ENCODE measurements around the gene LGALS9C.
"Not testable (repeated sequence)": the region's sequence is repeated elsewhere in the genome, so short reads cannot be mapped to it uniquely, and the experiment has no call there.

Gene LGALS9C

GRCh38 chr17:18478977-18479595 is 2.5 kb downstream of the LGALS9C start:
- DNase-seq, result not testable (repeated sequence)

- not testable (repeated sequence) for DNase-seq
Observed at GRCh38 chr17:18481775-18482174, 5.2 kb downstream of the LGALS9C start.

GRCh38 chr17:18485936-18486464 is 9.4 kb downstream of the LGALS9C start:
- not testable (repeated sequence) for DNase-seq

GRCh38 chr17:18487633-18488032 is 11.0 kb downstream of the LGALS9C start:
- not testable (repeated sequence) for DNase-seq

- DNase-seq, result not testable (repeated sequence)
Observed at GRCh38 chr17:18488622-18489021, 12.0 kb downstream of the LGALS9C start.

- DNase-seq, result not testable (repeated sequence)
Observed at GRCh38 chr17:18490016-18490415, 13.4 kb downstream of the LGALS9C start.

- not testable (repeated sequence) for DNase-seq
Observed at GRCh38 chr17:18492712-18493480, 16.3 kb downstream of the LGALS9C start.

- not testable (repeated sequence) for DNase-seq
Observed at GRCh38 chr17:18494250-18494768, 17.7 kb downstream of the LGALS9C start.

GRCh38 chr17:18497044-18497443 is 20.5 kb downstream of the LGALS9C start:
- DNase-seq, result not testable (repeated sequence)

- DNase-seq, result not testable (repeated sequence)
Observed at GRCh38 chr17:18499100-18499499, 22.5 kb downstream of the LGALS9C start.

GRCh38 chr17:18499756-18500155 is 23.2 kb downstream of the LGALS9C start:
- not testable (repeated sequence) for DNase-seq

GRCh38 chr17:18500281-18500680 is 23.7 kb downstream of the LGALS9C start:
- not testable (repeated sequence) for DNase-seq

- not testable (repeated sequence) for DNase-seq
Observed at GRCh38 chr17:18500816-18501215, 24.2 kb downstream of the LGALS9C start.

GRCh38 chr17:18503221-18503620 is 26.6 kb downstream of the LGALS9C start:
- DNase-seq, result not testable (repeated sequence)

- DNase-seq, result not testable (repeated sequence)
Observed at GRCh38 chr17:18507729-18508128, 31.1 kb downstream of the LGALS9C start.

GRCh38 chr17:18508667-18509066 is 32.1 kb downstream of the LGALS9C start:
- not testable (repeated sequence) for DNase-seq

GRCh38 chr17:18521100-18521499 is 44.5 kb downstream of the LGALS9C start:
- DNase-seq, result not testable (repeated sequence)

GRCh38 chr17:18525015-18525414 is 48.4 kb downstream of the LGALS9C start:
- not testable (repeated sequence) for DNase-seq

- not testable (repeated sequence) for DNase-seq
Observed at GRCh38 chr17:18526168-18526800, 49.7 kb downstream of the LGALS9C start.

GRCh38 chr17:18527354-18527753 is 50.8 kb downstream of the LGALS9C start:
- not testable (repeated sequence) for DNase-seq

- DNase-seq, result not testable (repeated sequence)
Observed at GRCh38 chr17:18528435-18528834, 51.8 kb downstream of the LGALS9C start.

GRCh38 chr17:18528899-18529500 is 52.4 kb downstream of the LGALS9C start:
- DNase-seq, result not testable (repeated sequence)

GRCh38 chr17:18530405-18530804 is 53.8 kb downstream of the LGALS9C start:
- not testable (repeated sequence) for DNase-seq
